NCI-H226 (cell line): ENCODE measurements around the gene WDR33.
"Not testable (repeated sequence)": the region's sequence is repeated elsewhere in the genome, so short reads cannot be mapped to it uniquely, and the experiment has no call there.

Experiments used
- DNase-seq: peaks from one replicate; pipeline ENCODE4 v3.0.0-alpha.2; 2015

Gene WDR33

GRCh38 chr2:127807678-127808353, 3.2 kb downstream of the WDR33 start:
- DNase-seq = no peak

- DNase-seq = not testable (repeated sequence)
Measured at GRCh38 chr2:127806860-127807259, 4.1 kb downstream of the WDR33 start.

GRCh38 chr2:127805491-127805890, 5.5 kb downstream of the WDR33 start:
- DNase-seq = no peak

- no peak for DNase-seq
Measured at GRCh38 chr2:127799926-127800325, 11.0 kb downstream of the WDR33 start.

GRCh38 chr2:127796389-127796788, 14.6 kb downstream of the WDR33 start:
- no peak for DNase-seq

GRCh38 chr2:127794901-127795300, 16.1 kb downstream of the WDR33 start:
- DNase-seq = not testable (repeated sequence)

GRCh38 chr2:127792805-127793204, 18.2 kb downstream of the WDR33 start:
- DNase-seq = no peak

GRCh38 chr2:127790694-127791529, 20.1 kb downstream of the WDR33 start:
- no peak for DNase-seq

GRCh38 chr2:127786048-127786809, 24.7 kb downstream of the WDR33 start:
- no peak for DNase-seq

GRCh38 chr2:127784965-127785518, 25.9 kb downstream of the WDR33 start:
- DNase-seq = no peak

- DNase-seq = no peak
Measured at GRCh38 chr2:127783101-127783500, 27.9 kb downstream of the WDR33 start.

- no peak for DNase-seq
Measured at GRCh38 chr2:127778850-127779249, 32.1 kb downstream of the WDR33 start.

- DNase-seq = no peak
Measured at GRCh38 chr2:127778447-127778846, 32.5 kb downstream of the WDR33 start.

GRCh38 chr2:127776122-127776780, 34.7 kb downstream of the WDR33 start:
- DNase-seq = no peak

- DNase-seq = peak; percentile 87
Measured at GRCh38 chr2:127771756-127772155, 39.2 kb downstream of the WDR33 start.

GRCh38 chr2:127770973-127771735, 39.8 kb downstream of the WDR33 start:
- peak; percentile 86 for DNase-seq

- DNase-seq = not testable (repeated sequence)
Measured at GRCh38 chr2:127770534-127770933, 40.4 kb downstream of the WDR33 start.

GRCh38 chr2:127769587-127769986, 41.4 kb downstream of the WDR33 start:
- DNase-seq = no peak

GRCh38 chr2:127768775-127769479, 42.0 kb downstream of the WDR33 start:
- peak; percentile 27 for DNase-seq

- DNase-seq = no peak
Measured at GRCh38 chr2:127763776-127764175, 47.2 kb downstream of the WDR33 start.

- no peak for DNase-seq
Measured at GRCh38 chr2:127762846-127763245, 48.1 kb downstream of the WDR33 start.
